ENCODE results near the gene PAF1. TPM values are rescaled to one million over a fixed set of nuclear protein-coding genes. Genes with fewer than 3 reads are reported as not detected.

The PAF1 gene
- total and polyA plus RNA-seq, 2 donors from 2014 or later, result 37.1 to 54.0 TPM

- Histone ChIP-seq H3K9ac (ENCODE audit: low read length in 3 of 3) (peak overlapping the region; percentile 33 to 65 (median 51)), H3K27ac (ENCODE audit: low read depth in 2 of 2, low read length in 2 of 2) (peak overlapping the region; percentile 47 to 86), H3K36me3 (ENCODE audit: control insufficient read depth in 2 of 3, insufficient read depth in 3 of 3, low read length in 3 of 3) (peaks cover 0 to 4% (median 2%) of the 10 kb centered on the region in 3 donors), H3K4me3 (ENCODE audit: low read length in 3 of 3) (peak overlapping the region; percentile 62 to 99 (median 80)), H3K4me1 (ENCODE audit: control insufficient read depth in 2 of 3, insufficient read depth in 2 of 3, low read depth in 1 of 3, low read length in 3 of 3) (peaks cover 14 to 23% (median 15%) of the 10 kb centered on the region in 3 donors), H3K9me3 (ENCODE audit: control insufficient read depth in 2 of 3, insufficient read depth in 1 of 3, low read length in 3 of 3) (no peaks in the 10 kb centered on the region), H3K27me3 (ENCODE audit: control insufficient read depth, insufficient read depth, low read length) (no peaks in the 10 kb centered on the region)
- TF ChIP-seq, protein P1, sequence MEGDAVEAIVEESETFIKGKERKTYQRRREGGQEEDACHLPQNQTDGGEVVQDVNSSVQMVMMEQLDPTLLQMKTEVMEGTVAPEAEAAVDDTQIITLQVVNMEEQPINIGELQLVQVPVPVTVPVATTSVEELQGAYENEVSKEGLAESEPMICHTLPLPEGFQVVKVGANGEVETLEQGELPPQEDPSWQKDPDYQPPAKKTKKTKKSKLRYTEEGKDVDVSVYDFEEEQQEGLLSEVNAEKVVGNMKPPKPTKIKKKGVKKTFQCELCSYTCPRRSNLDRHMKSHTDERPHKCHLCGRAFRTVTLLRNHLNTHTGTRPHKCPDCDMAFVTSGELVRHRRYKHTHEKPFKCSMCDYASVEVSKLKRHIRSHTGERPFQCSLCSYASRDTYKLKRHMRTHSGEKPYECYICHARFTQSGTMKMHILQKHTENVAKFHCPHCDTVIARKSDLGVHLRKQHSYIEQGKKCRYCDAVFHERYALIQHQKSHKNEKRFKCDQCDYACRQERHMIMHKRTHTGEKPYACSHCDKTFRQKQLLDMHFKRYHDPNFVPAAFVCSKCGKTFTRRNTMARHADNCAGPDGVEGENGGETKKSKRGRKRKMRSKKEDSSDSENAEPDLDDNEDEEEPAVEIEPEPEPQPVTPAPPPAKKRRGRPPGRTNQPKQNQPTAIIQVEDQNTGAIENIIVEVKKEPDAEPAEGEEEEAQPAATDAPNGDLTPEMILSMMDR (IDR thresholded peaks at IDR 0.05; ENCODE audit: borderline replicate concordance, extremely low read depth, insufficient read depth), result no peak
- intact Hi-C loops (cut with DNase I), result no loop called here
- FAIRE-seq, result no peak
- peak in 3 of 5 donors; percentile 43 to 83 (median 79) for DNase-seq
Observed at GRCh38 chr19:39413911-39414608, 23.2 kb upstream of the PAF1 start.

GRCh38 chr19:39413272-39413910 is 22.5 kb upstream of the PAF1 start:
- peak overlapping the region in 2 of 3 donors; percentile 65 to 77 for H3K9ac ChIP-seq (ENCODE audit: low read length in 3 of 3)
- no peaks in the 10 kb centered on the region for H3K27me3 ChIP-seq (ENCODE audit: control insufficient read depth, insufficient read depth, low read length)
- DNase-seq (peak; percentile 86 to 94 (median 91)), FAIRE-seq (no peak)
- H3K27ac ChIP-seq (ENCODE audit: low read depth in 2 of 2, low read length in 2 of 2), result peak overlapping the region; percentile 47 to 86
- TF ChIP-seq, protein P1 (IDR thresholded peaks at IDR 0.05; ENCODE audit: borderline replicate concordance, extremely low read depth, insufficient read depth), result no peak
- intact Hi-C loops (cut with DNase I), result no loop called here
- H3K4me1 ChIP-seq (ENCODE audit: control insufficient read depth in 2 of 3, insufficient read depth in 2 of 3, low read depth in 1 of 3, low read length in 3 of 3), result peaks cover 14 to 26% (median 19%) of the 10 kb centered on the region in 3 donors
- H3K36me3 ChIP-seq (ENCODE audit: control insufficient read depth in 2 of 3, insufficient read depth in 3 of 3, low read length in 3 of 3), result peaks cover 0 to 5% (median 2%) of the 10 kb centered on the region in 3 donors
- H3K9me3 ChIP-seq (ENCODE audit: control insufficient read depth in 2 of 3, insufficient read depth in 1 of 3, low read length in 3 of 3), result no peaks in the 10 kb centered on the region
- peak overlapping the region; percentile 62 to 99 (median 80) for H3K4me3 ChIP-seq (ENCODE audit: low read length in 3 of 3)

DNA sequence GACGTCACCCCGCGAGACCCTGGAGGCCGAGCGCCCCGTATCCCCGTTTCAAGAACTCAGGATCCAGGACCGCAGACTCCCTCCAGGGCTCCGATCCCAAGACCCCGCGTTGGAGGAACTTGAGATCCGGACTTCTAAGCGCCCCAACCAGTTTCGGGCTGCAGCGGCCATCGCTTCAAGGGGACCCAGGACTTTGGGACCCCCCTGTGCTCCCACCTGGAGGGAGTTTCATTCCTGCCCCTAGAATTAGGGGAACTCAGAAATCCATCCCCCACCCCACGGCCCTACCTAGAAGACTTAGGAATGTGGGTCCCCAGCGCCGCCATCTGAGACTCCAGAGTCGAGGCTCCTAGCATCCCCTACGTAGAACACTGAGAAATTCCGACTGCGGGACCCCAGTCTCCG is 22.0 kb upstream of the PAF1 start:
- DNase-seq, result peak in 1 of 5 donors; percentile 89
- intact Hi-C loops (cut with DNase I), result no loop called here

More for the DNA sequence above, 22.0 kb upstream of the PAF1 start:
- Histone ChIP-seq H3K4me3 (ENCODE audit: low read length in 3 of 3) (peak overlapping the region; percentile 51 to 99 (median 74)), H3K4me1 (ENCODE audit: control insufficient read depth in 2 of 3, insufficient read depth in 2 of 3, low read depth in 1 of 3, low read length in 3 of 3) (peaks cover 14 to 26% (median 19%) of the 10 kb centered on the region in 3 donors), H3K27me3 (ENCODE audit: control insufficient read depth, insufficient read depth, low read length) (no peaks in the 10 kb centered on the region), H3K36me3 (ENCODE audit: control insufficient read depth in 2 of 3, insufficient read depth in 3 of 3, low read length in 3 of 3) (peaks cover 0 to 10% (median 5%) of the 10 kb centered on the region in 3 donors), H3K27ac (ENCODE audit: low read depth in 2 of 2, low read length in 2 of 2) (peak overlapping the region; percentile 47 to 86), H3K9ac (ENCODE audit: low read length in 3 of 3) (peak overlapping the region; percentile 3 to 77 (median 57)), H3K9me3 (ENCODE audit: control insufficient read depth in 2 of 3, insufficient read depth in 1 of 3, low read length in 3 of 3) (no peaks in the 10 kb centered on the region)
- no peak for FAIRE-seq
- TF ChIP-seq, protein P1 (IDR thresholded peaks at IDR 0.05; ENCODE audit: borderline replicate concordance, extremely low read depth, insufficient read depth), result no peak

Data from kidney (tissue), 14 donors.